Activated T-cell treated with anti-CD3 and anti-CD28 coated beads, Interleukin-2, amount 50 U/mL, for 4 hours (primary cell): Measurements from ENCODE around the gene OR6B1. TPM values are rescaled to one million over a fixed set of nuclear protein-coding genes. Genes with fewer than 3 reads are reported as not detected.
"Not testable (repeated sequence)": the region's sequence is repeated elsewhere in the genome, so short reads cannot be mapped to it uniquely, and the experiment has no call there.

Experiments
- ATAC-seq, 2 donors: fragments of 200-7000 bp; cut with Tn5 transposase; one replicate each; pipeline ENCODE4 v1.10.0; 2021
- DNase-seq: peaks from one replicate; pipeline ENCODE4 v3.0.0-alpha.2; 2020
- H3K27me3 Mint-ChIP-seq: one replicate; pipeline ENCODE4 v1.8.0; 2021; ENCODE audit warnings: low read depth, mixed read lengths
- H3K36me3 Mint-ChIP-seq: one replicate; pipeline ENCODE4 v1.8.0; 2022; ENCODE audit warnings: mixed read lengths; ENCODE audit not compliant: insufficient read depth
- H3K4me1 Mint-ChIP-seq: one replicate; pipeline ENCODE4 v1.8.0; 2021; ENCODE audit warnings: low read depth, mixed read lengths
- H3K4me3 Mint-ChIP-seq: one replicate; pipeline ENCODE4 v1.8.0; 2021; ENCODE audit warnings: mild to moderate bottlenecking, moderate library complexity, mixed read lengths
- H3K9me3 Mint-ChIP-seq: one replicate; pipeline ENCODE4 v1.8.0; 2021; ENCODE audit warnings: mixed read lengths
- total RNA-seq, 3 donors: library from RNA; stranded (reverse); gene quantifications; one replicate each; pipeline ENCODE4 v1.2.1, GENCODE V29; 2021

OR6B1 gene
- total RNA-seq, 3 donors from 2014 or later: not detected

DNA sequence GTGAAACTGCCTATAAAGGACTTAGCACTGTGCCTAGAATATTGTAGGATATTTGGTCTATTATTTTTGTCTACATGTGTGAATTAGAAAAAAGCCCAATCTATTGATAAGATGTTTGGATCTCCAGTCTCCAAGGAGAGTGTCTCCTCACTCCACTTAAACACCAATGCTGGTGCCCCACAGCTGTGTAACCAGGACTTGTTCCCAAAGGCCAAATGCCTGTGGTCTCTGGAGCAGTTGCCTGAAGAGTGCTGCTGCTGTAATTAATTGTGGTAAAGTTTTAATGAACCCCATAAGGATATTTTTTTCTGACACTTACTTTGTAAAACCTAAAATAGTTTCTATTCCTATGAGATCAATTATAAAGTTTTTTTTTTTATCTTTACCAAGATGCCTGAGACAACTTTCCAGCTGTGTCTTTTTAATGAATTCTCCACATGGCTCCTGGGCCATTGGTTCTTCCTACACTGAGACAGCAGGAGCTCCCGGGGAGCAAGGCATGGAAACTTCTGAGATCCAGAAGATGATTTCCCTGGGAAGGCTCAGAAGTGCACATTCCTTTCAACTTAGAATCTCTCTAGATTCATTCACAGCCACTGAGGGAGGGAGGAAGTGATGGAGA, 37.4 kb downstream of the OR6B1 start:
- Mint-ChIP-seq H3K36me3 (no peaks in the 10 kb centered on the region), H3K4me3 (no peak overlapping the region), H3K9me3 (no peaks in the 10 kb centered on the region), H3K4me1 (no peaks in the 10 kb centered on the region), H3K27me3 (peaks cover 19% of the 10 kb centered on the region)
- ATAC-seq (no peak), DNase-seq (no peak)

DNA sequence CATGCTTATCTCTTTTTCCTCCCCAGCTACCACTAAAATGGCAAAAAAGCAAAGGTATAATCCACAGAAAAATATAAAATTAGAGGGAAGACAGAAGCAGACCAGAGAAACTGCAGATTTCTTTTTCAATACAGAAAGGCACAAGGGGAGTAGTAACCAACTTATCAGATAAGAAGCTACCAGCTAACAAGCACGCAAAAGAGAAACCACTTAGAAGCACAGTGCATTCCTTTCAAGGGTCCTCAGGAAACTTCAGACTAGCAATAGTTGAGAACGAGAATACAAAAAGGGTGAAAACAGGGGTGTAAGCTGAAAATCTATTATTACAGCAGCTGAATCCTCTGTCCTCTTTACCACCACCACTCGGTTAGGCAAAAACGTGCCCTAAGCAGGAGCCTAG, 38.8 kb downstream of the OR6B1 start:
- H3K27me3 Mint-ChIP-seq: peaks cover 12% of the 10 kb centered on the region
- DNase-seq (no peak), ATAC-seq (no peak)
- H3K9me3 Mint-ChIP-seq: no peaks in the 10 kb centered on the region
- no peaks in the 10 kb centered on the region for H3K4me1 Mint-ChIP-seq
- no peak overlapping the region for H3K4me3 Mint-ChIP-seq
- no peaks in the 10 kb centered on the region for H3K36me3 Mint-ChIP-seq

DNA sequence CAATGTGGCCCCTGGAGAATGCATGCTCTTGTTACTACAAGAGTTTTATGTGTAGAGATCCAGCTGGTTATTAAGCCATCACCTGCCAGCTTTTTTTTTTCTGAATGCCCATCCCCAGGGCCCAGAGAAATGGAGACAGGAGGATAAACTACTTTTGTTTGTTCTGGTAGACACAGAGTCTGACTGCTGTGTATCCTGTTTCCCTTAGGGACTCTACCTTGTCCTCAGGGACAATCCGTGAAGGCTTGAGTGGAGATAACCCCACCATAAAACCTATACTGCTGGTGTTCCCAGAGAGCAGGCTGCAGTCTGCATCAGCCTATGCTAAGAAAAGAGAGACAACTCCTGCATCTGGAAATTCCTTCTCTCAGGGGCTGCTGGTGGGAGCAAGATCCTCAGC, 48.5 kb downstream of the OR6B1 start, which contains the start of gene OR2A5:
Gene OR2A5 (plus strand): TSS at position 301 of the 400 bp plus-strand sequence. CDS start 1,454 bp downstream, outside the sequence.
- H3K4me3 Mint-ChIP-seq: no peak within 1 kb of the TSS
- ATAC-seq (no peak), DNase-seq (no peak)
- H3K27me3 Mint-ChIP-seq: peaks cover 3% of the 10 kb centered on the region
- H3K9me3 Mint-ChIP-seq: no peaks in the 10 kb centered on the region
- H3K4me1 Mint-ChIP-seq: no peaks in the 10 kb centered on the region
- no peaks in the 10 kb centered on the region for H3K36me3 Mint-ChIP-seq

DNA sequence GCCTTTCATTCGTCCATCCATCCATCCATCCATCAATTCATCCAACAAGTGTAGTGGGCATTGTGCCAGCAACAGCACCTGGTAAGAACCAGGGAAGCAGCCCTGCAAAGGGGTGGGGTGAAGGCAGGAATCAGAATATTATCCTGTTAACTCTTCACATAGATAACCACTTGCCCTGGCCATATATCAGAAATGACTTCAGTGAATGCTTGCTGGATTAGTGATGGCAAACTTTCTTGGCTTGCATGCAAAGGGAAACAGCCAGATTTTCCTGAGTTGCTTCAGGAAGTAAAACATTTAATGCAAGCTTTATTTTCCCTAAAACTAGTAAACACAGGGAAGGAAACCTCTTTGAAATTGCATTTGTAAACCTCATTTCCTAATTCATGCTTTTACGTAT, 49.4 kb downstream of the OR6B1 start:
- ATAC-seq: no peak
- Mint-ChIP-seq H3K36me3 (no peaks in the 10 kb centered on the region), H3K4me1 (no peaks in the 10 kb centered on the region), H3K9me3 (no peaks in the 10 kb centered on the region), H3K4me3 (no peak overlapping the region), H3K27me3 (peaks cover 3% of the 10 kb centered on the region)
- DNase-seq: no peak

DNA sequence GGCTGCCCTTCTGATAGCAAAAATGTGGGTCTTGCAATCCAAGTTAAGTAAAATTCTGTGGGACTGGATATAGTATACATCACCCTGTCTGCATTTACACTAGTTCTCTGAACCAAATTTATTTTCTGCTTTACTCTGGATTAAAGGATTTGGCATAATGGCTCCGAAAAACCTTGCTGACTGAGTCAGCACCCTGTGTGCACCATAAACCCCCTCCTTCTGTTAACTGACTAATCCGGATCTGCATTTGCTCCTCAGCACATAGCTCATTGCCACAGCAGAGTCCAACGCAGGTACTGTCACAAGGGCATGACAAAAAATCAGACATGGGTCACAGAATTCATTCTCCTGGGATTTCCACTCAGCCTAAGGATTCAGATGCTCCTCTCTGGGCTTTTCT, 50.0 kb downstream of the OR6B1 start:
- no peaks in the 10 kb centered on the region for H3K9me3 Mint-ChIP-seq
- no peaks in the 10 kb centered on the region for H3K4me1 Mint-ChIP-seq
- ATAC-seq (no peak), DNase-seq (no peak)
- H3K27me3 Mint-ChIP-seq: peaks cover 3% of the 10 kb centered on the region
- H3K4me3 Mint-ChIP-seq: no peak overlapping the region
- no peaks in the 10 kb centered on the region for H3K36me3 Mint-ChIP-seq

DNA sequence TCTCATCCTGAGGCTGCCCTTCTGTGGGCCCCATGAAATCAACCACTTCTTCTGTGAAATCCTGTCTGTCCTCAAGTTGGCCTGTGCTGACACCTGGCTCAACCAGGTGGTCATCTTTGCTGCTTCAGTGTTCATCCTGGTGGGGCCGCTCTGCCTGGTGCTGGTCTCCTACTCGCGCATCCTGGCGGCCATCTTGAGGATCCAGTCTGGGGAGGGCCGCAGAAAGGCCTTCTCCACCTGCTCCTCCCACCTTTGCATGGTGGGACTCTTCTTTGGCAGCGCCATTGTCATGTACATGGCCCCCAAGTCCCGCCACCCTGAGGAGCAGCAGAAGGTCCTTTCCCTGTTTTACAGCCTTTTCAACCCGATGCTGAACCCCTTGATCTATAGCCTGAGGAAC, 50.8 kb downstream of the OR6B1 start:
- H3K4me1 Mint-ChIP-seq, H3K27me3 Mint-ChIP-seq, DNase-seq, H3K4me3 Mint-ChIP-seq, ATAC-seq, H3K9me3 Mint-ChIP-seq, H3K36me3 Mint-ChIP-seq: not testable (repeated sequence)

DNA sequence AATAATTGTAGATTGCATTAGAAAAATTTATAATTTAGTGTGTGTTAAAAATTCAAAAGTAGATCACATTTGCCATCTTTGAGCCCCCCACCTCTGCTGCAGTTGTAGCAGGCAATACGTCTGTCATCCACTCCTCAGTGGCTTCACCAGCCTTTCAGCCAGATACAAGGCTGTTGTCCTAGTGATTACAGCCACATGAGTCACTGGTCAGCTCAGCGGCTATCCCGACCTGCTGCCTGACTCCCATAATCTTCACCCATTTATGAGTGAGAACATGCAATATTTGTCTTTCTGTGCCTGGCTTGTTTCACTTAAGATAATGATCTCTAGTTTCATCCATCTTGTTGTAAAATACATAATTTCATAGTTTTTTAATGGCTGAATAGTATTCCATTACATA, 57.8 kb downstream of the OR6B1 start:
- no peak for ATAC-seq
- Mint-ChIP-seq H3K4me1 (no peaks in the 10 kb centered on the region), H3K4me3 (no peak overlapping the region), H3K9me3 (no peaks in the 10 kb centered on the region), H3K27me3 (peaks cover 20% of the 10 kb centered on the region), H3K36me3 (no peaks in the 10 kb centered on the region)
- DNase-seq: no peak

Other genes starting within 250 kb of the OR6B1 start
- gene CTAGE6, start 242.6 kb upstream of the OR6B1 start, total RNA-seq: under 1 TPM; 0.21 to 0.35 (median 0.30) TPM
- 1 to 10 TPM; 2.7 to 4.1 (median 3.9) TPM for gene TCAF1, start 98.1 kb upstream of the OR6B1 start, total RNA-seq
- not detected for gene OR2F2, start 65.1 kb upstream of the OR6B1 start, total RNA-seq
- gene OR2F1, start 45.5 kb upstream of the OR6B1 start, total RNA-seq: not detected
- gene OR2A5, start 48.6 kb downstream of the OR6B1 start, total RNA-seq: not detected
- gene OR2A25, start 69.5 kb downstream of the OR6B1 start, total RNA-seq: not detected
- gene OR2A12, start 86.0 kb downstream of the OR6B1 start, total RNA-seq: not detected
- gene OR2A2, start 109.3 kb downstream of the OR6B1 start, total RNA-seq: not detected
- gene OR2A14, start 122.9 kb downstream of the OR6B1 start, total RNA-seq: not detected
- gene CTAGE4, start 183.1 kb downstream of the OR6B1 start, total RNA-seq: 1 to 10 TPM in 1 of 3 donors, under 1 TPM in 2; 0.29 to 1.6 (median 0.61) TPM
- gene ARHGEF35, start 195.5 kb downstream of the OR6B1 start, total RNA-seq: 1 to 10 TPM; 1.7 to 4.0 (median 2.6) TPM
- not detected for gene OR2A42, start 239.3 kb downstream of the OR6B1 start, total RNA-seq